Astrocyte (in vitro differentiated cells and primary cell): ENCODE measurements around the gene CCDC51. TPM values are rescaled to one million over a fixed set of nuclear protein-coding genes. Genes with fewer than 3 reads are reported as not detected.

ENCODE experiments used
- DNase-seq: peaks from one replicate; pipeline ENCODE4 v3.0.0-alpha.2; 2010; ENCODE audit warnings: low read depth
- FAIRE-seq: peaks from 2 replicates; lab custom pipeline; 2011; peaks lifted over from hg19 to GRCh38; lab: Jason Lieb, UNC
- H2AFZ ChIP-seq: 2 replicates; pipeline ENCODE4 v1.6.0; 2012; ENCODE audit warnings: low read depth, low read length, inconsistent platforms
- H3K27ac ChIP-seq: 2 replicates; pipeline ENCODE4 v1.5.1; 2011; ENCODE audit warnings: low read depth, low read length, inconsistent platforms
- H3K27me3 ChIP-seq: 2 replicates; pipeline ENCODE4 v1.6.0; 2011; ENCODE audit warnings: low read length, inconsistent platforms; ENCODE audit not compliant: insufficient read depth
- H3K36me3 ChIP-seq: 2 replicates; pipeline ENCODE4 v1.5.1; 2011; ENCODE audit warnings: low read length, inconsistent platforms; ENCODE audit not compliant: insufficient read depth
- H3K4me1 ChIP-seq: 2 replicates; pipeline ENCODE4 v1.5.1; 2011; ENCODE audit warnings: low read length, inconsistent platforms; ENCODE audit not compliant: insufficient read depth
- H3K4me2 ChIP-seq: 2 replicates; pipeline ENCODE4 v1.6.0; 2012; ENCODE audit warnings: low read length, inconsistent platforms
- H3K4me3 ChIP-seq: 2 replicates; pipeline ENCODE4 v1.5.1; 2011; ENCODE audit warnings: low read depth, mild to moderate bottlenecking, low read length, inconsistent platforms; ENCODE audit not compliant: insufficient read depth
- H3K79me2 ChIP-seq: 2 replicates; pipeline ENCODE4 v1.6.0; 2012; ENCODE audit warnings: mild to moderate bottlenecking, low read length, inconsistent platforms; ENCODE audit not compliant: insufficient read depth
- H3K9ac ChIP-seq: 2 replicates; pipeline ENCODE4 v1.6.0; 2012; ENCODE audit warnings: mild to moderate bottlenecking, low read length, inconsistent platforms
- H3K9me3 ChIP-seq: 2 replicates; pipeline ENCODE4 v1.5.1; 2012; ENCODE audit warnings: low read depth, mild to moderate bottlenecking, low read length, inconsistent platforms; ENCODE audit not compliant: insufficient read depth
- H4K20me1 ChIP-seq: 2 replicates; pipeline ENCODE4 v1.6.0; 2012; ENCODE audit warnings: low read length, inconsistent platforms; ENCODE audit not compliant: insufficient read depth
- H3K27ac Mint-ChIP-seq: one replicate; pipeline ENCODE4 v1.8.0; 2021; ENCODE audit warnings: mild to moderate bottlenecking, mixed read lengths; ENCODE audit not compliant: unreplicated experiment
- H3K27me3 Mint-ChIP-seq: one replicate; pipeline ENCODE4 v1.8.0; 2021; ENCODE audit warnings: low read depth, mixed read lengths; ENCODE audit not compliant: unreplicated experiment
- H3K36me3 Mint-ChIP-seq: one replicate; pipeline ENCODE4 v1.8.0; 2021; ENCODE audit warnings: low read depth, mixed read lengths; ENCODE audit not compliant: unreplicated experiment
- H3K4me1 Mint-ChIP-seq: one replicate; pipeline ENCODE4 v1.8.0; 2021; ENCODE audit warnings: low read depth, mixed read lengths; ENCODE audit not compliant: unreplicated experiment
- H3K4me3 Mint-ChIP-seq: one replicate; pipeline ENCODE4 v1.8.0; 2021; ENCODE audit warnings: mild to moderate bottlenecking, moderate library complexity, mixed read lengths; ENCODE audit not compliant: unreplicated experiment
- H3K9me3 Mint-ChIP-seq: one replicate; pipeline ENCODE4 v1.8.0; 2021; ENCODE audit warnings: mild to moderate bottlenecking, mixed read lengths; ENCODE audit not compliant: unreplicated experiment
- CTCF ChIP-seq: IDR thresholded peaks from 2 replicates; pipeline ENCODE4 v1.5.1; 2011; ENCODE audit warnings: low read depth, mild to moderate bottlenecking, inconsistent platforms, low read length, moderate library complexity; ENCODE audit not compliant: insufficient read depth
- EZH2 ChIP-seq: IDR thresholded peaks from 2 replicates; pipeline ENCODE4 v1.6.1; 2012; ENCODE audit warnings: mild to moderate bottlenecking, low read length, inconsistent platforms; ENCODE audit not compliant: insufficient read depth
- total RNA-seq: library from RNA; stranded (reverse); gene quantifications from 2 replicates; pipeline ENCODE4 v1.2.1, GENCODE V29; 2021

The CCDC51 gene
- total RNA-seq, 1 donor from 2014 or later = 16.5 TPM

GRCh38 chr3:48395714-48396113 lies 44.2 kb downstream of the CCDC51 start:
- Mint-ChIP-seq H3K27ac (no peak overlapping the region), H3K9me3 (no peaks in the 10 kb centered on the region), H3K4me1 (no peaks in the 10 kb centered on the region), H3K27me3 (peaks cover 14% of the 10 kb centered on the region), H3K4me3 (no peak overlapping the region), H3K36me3 (no peaks in the 10 kb centered on the region)
- DNase-seq = no peak
- Histone ChIP-seq H3K9ac (no peak overlapping the region), H3K36me3 (no peaks in the 10 kb centered on the region), H4K20me1 (no peaks in the 10 kb centered on the region), H3K27me3 (peaks cover 7% of the 10 kb centered on the region), H3K4me2 (no peak overlapping the region), H3K4me3 (no peak overlapping the region), H3K27ac (no peak overlapping the region), H3K79me2 (no peaks in the 10 kb centered on the region), H2AFZ (no peak overlapping the region), H3K4me1 (no peaks in the 10 kb centered on the region), H3K9me3 (no peaks in the 10 kb centered on the region)
- no peak for FAIRE-seq
- TF ChIP-seq EZH2 (no peak), CTCF (no peak)

- Histone ChIP-seq H3K4me2 (no peak overlapping the region), H3K4me1 (no peaks in the 10 kb centered on the region), H3K27me3 (peaks cover 7% of the 10 kb centered on the region), H3K36me3 (no peaks in the 10 kb centered on the region), H3K79me2 (no peaks in the 10 kb centered on the region), H3K4me3 (no peak overlapping the region), H3K27ac (no peak overlapping the region), H2AFZ (no peak overlapping the region), H3K9me3 (no peaks in the 10 kb centered on the region), H4K20me1 (no peaks in the 10 kb centered on the region), H3K9ac (no peak overlapping the region)
- Mint-ChIP-seq H3K27me3 (peaks cover 13% of the 10 kb centered on the region), H3K36me3 (no peaks in the 10 kb centered on the region), H3K4me3 (no peak overlapping the region), H3K4me1 (no peaks in the 10 kb centered on the region), H3K27ac (no peak overlapping the region), H3K9me3 (no peaks in the 10 kb centered on the region)
- FAIRE-seq (no peak), DNase-seq (no peak)
- no peak for TF ChIP-seq EZH2
These were observed 45.5 kb downstream of the CCDC51 start for GRCh38 chr3:48394391-48394790.

- peaks cover 2% of the 10 kb centered on the region for H3K9me3 Mint-ChIP-seq
- no peak overlapping the region for H2AFZ ChIP-seq
- no peak overlapping the region for H3K4me3 Mint-ChIP-seq
- peaks cover 2% of the 10 kb centered on the region for H3K27me3 Mint-ChIP-seq
- no peaks in the 10 kb centered on the region for H3K4me1 ChIP-seq
- peaks cover 7% of the 10 kb centered on the region for H3K27me3 ChIP-seq
- H3K36me3 Mint-ChIP-seq = no peaks in the 10 kb centered on the region
- H3K27ac Mint-ChIP-seq = no peak overlapping the region
- no peak overlapping the region for H3K4me3 ChIP-seq
- FAIRE-seq (no peak), DNase-seq (no peak)
- H3K4me1 Mint-ChIP-seq = no peaks in the 10 kb centered on the region
- H3K9ac ChIP-seq = no peak overlapping the region
- H4K20me1 ChIP-seq = no peaks in the 10 kb centered on the region
- H3K4me2 ChIP-seq = no peak overlapping the region
- no peaks in the 10 kb centered on the region for H3K36me3 ChIP-seq
- no peaks in the 10 kb centered on the region for H3K79me2 ChIP-seq
- H3K27ac ChIP-seq = no peak overlapping the region
- no peaks in the 10 kb centered on the region for H3K9me3 ChIP-seq
- TF ChIP-seq EZH2 (no peak), CTCF (no peak)
These were observed 51.0 kb downstream of the CCDC51 start for GRCh38 chr3:48388966-48389365.
